Urinary bladder (tissue), 4 donors: ENCODE data around the gene FCER2. TPM values are rescaled to one million over a fixed set of nuclear protein-coding genes. Genes with fewer than 3 reads are reported as not detected.

Experiments
- DNase-seq: peaks from one replicate; pipeline ENCODE4 v3.0.0-alpha.2; 2015; ENCODE audit errors: extremely low spot score
- H3K27ac ChIP-seq: one replicate; pipeline ENCODE4 v1.5.1; 2013; ENCODE audit warnings: low read depth, mild to moderate bottlenecking, moderate library complexity
- H3K36me3 ChIP-seq: one replicate; pipeline ENCODE4 v1.6.1; 2013; ENCODE audit warnings: mild to moderate bottlenecking, moderate library complexity; ENCODE audit not compliant: insufficient read depth
- H3K4me1 ChIP-seq: one replicate; pipeline ENCODE4 v1.6.1; 2013; ENCODE audit warnings: mild to moderate bottlenecking, moderate library complexity; ENCODE audit not compliant: insufficient read depth
- H3K4me3 ChIP-seq: one replicate; pipeline ENCODE4 v1.5.1; 2013; ENCODE audit warnings: low read depth, low read length
- WGBS: extraction: QIAGEN DNeasy Blood & Tissue Kit; methylation state at CpG from one replicate; pipeline ENCODE4 v1.1.7; 2013; 5-methylcytosine and 5-hydroxymethylcytosine counted together
- polyA plus RNA-seq: library from polyadenylated mRNA; stranded (reverse); fragments of 200-250 nt; gene quantifications from one replicate; pipeline ENCODE4 v1.2.3, GENCODE V29; 2013
- total RNA-seq: library from RNA; depleted of rRNA; stranded (reverse); fragments of >200 nt; gene quantifications from one replicate; pipeline ENCODE4 v1.2.3, GENCODE V29; 2014
- donor health status: healthy with polysubstance abuse.
- donor health status: healthy.

The FCER2 gene
- total and polyA plus RNA-seq, 2 donors, result 0.21 to 0.90 TPM

DNA sequence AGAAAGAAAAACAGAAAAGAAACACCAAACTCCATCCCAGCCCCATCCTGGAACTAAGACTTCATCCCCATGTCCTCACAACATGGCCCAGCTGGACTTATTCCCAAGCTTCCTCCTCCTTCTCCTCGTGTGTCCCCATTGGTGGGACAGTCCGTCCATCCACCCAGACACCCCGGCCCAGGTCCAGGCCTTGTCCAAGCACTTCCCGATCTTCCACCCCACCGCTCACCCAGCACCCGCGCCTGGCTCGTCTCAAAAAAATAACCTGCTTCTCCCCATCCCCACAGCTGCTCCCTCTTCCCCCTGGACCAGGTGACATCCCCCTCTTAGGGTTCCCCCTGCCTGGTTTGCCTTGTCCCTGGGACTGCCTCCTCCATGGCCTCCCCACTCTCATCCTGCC lies 1.4 kb upstream of the FCER2 start:
- no peaks in the 10 kb centered on the region for H3K4me1 ChIP-seq
- H3K4me3 ChIP-seq, result no peak overlapping the region
- 61% methylated on average over 8 of the region's 8 CpGs for WGBS
- H3K27ac ChIP-seq, result no peak overlapping the region
- no peaks in the 10 kb centered on the region for H3K36me3 ChIP-seq
- no peak for DNase-seq

DNA sequence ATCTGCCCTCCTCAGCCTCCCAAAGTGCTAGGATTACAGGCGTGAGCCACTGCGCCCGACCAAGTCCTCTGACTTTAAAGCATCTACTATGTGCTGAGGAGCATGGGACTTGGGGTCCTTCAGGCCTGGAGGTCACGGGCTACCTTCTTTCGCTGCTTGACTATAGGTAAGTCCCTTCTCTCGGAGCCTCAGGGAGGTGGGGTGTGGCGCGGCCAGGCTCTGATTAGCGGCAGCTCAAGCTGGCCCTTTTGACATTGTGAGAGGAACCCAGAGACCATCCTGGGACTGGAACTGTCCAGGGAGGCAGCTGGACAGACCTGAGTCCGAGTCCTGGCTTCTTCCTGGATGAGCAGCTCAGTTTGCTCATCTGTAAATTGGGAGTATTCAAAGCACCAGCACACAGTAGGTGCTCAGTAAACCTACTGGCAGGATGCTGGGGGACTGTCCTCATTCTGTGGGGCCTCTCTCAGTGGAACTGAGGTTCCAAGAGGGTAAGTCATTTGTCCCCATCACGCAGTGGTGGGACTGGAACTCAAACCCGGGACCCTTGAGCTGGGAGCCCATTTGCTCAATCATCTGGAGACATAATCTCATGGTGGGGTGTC lies 780 bp downstream of the FCER2 start:
- H3K36me3 ChIP-seq, result no peaks in the 10 kb centered on the region
- WGBS, result 91% methylated on average over 12 of the region's 12 CpGs
- no peak overlapping the region for H3K4me3 ChIP-seq
- no peaks in the 10 kb centered on the region for H3K4me1 ChIP-seq
- no peak overlapping the region for H3K27ac ChIP-seq
- DNase-seq, result no peak

DNA sequence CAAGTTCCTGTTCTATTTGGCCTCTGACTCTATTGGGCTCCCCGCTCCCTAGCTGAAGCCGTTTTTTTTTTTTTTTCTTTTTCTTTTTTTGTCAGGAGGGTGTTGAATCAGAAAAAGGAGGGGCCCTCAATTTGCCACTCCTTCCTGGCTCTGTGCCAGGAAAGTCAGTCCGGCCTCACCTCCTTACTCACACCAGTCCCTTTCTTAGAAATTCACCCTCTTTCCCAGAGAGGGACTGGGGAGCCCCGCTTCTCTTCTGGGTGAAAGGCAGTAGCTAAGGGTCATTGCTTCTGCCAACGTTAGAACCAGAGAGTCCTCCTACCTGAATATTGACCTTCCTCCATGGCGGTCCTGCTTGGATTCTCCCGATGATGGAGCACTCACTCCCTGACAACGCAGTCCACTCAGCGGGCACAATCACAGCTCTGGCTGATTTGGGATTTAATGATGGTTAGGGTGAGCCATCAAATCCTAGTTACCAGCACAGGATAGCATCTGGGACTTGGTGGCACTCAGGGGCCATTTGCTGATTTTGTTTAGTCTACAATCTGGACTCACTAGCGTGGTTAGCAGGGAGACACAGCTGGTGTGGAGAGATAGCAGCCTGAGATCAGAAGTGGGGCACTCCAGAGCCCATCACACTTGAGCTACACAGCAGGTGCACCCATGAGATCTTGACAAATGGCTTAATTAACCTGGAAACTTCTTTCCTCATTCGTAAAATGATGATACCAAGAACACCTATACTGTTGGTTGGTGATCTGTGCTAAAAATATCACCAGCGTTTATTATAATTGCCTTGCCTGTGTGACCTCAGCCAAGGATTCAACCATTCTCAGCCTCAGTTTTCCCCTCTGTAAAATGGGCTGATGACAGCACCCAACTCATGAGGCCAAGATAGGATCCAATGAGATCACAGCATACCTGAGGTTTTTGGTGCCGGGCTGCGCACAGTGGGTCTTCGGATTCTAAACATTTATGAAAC lies 2.2 kb downstream of the FCER2 start:
- no peak for DNase-seq
- WGBS, result 62% methylated on average over 15 of the region's 15 CpGs
- Histone ChIP-seq H3K36me3 (no peaks in the 10 kb centered on the region), H3K4me3 (no peak overlapping the region), H3K4me1 (no peaks in the 10 kb centered on the region), H3K27ac (no peak overlapping the region)

DNA sequence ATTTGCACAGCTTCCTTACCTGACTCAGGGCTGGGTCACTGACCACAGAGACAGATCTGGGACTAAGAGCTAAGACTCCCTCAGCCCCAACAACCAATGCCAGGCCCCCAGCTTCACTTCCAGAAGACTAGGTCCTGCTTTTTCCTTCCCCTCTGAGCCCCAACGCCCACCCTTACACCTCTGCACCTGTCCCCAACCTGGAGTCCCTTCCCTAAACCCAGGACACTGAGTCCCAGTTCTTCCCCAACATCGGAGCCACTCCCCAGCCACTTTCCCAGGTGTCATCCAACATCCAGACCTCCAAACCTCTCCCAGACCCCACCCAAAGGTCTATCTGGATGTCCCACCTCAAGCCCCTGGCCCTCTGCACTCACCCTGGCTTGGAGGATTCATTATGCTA lies 2.9 kb downstream of the FCER2 start:
- no peak for DNase-seq
- Histone ChIP-seq H3K4me1 (no peaks in the 10 kb centered on the region), H3K27ac (no peak overlapping the region), H3K4me3 (no peak overlapping the region), H3K36me3 (no peaks in the 10 kb centered on the region)
- 51% methylated on average over 2 of the region's 2 CpGs for WGBS

DNA sequence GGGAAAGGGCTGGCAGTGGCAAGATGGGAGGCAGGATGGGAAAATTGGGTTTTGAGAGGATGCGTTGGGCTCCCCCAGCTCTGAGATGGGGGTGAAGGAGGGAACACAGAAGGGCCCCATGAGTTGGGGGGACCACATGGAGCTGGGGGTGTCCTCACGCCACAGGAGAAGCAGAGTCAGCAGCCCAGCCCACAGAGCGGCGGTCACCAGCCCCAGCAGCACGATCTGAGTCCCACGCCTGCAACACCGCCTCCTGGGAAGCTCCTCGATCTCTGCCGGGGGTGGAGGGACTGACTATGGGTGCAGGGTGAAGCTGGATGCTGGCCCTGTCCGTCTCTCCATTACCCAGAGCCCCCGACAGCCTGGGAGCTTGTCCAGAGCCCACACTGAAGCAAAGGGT lies 3.3 kb downstream of the FCER2 start:
- WGBS, result 29% methylated on average over 11 of the region's 11 CpGs
- no peak overlapping the region for H3K27ac ChIP-seq
- H3K4me3 ChIP-seq, result no peak overlapping the region
- DNase-seq, result no peak
- H3K4me1 ChIP-seq, result no peaks in the 10 kb centered on the region
- H3K36me3 ChIP-seq, result no peaks in the 10 kb centered on the region

DNA sequence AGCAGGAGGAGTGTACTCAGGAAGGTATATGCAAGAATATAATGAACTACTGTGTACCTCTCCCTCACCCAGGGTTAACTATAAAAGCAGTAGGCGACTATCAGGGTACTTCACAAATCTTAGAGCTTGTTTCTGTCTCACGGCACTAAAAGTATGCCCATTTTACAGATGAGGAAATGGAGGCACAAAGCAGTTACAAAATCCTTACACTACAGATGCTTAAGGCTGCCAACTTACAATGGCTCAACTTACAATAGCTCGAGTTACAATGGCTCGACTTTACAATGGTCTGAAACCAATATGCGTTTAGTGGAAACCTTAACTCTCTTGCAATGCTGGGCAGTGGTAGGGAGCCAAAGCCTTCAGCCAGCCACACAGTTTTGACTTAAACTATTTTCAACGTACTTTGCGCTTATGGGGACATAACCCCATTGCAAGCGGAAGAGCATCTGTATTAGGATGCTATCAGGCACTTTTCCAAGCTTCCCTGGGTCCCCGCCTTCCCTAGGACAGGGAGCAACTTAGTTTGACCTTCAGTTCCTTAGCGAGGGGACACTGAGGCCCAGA lies 4.1 kb downstream of the FCER2 start:
- no peak overlapping the region for H3K27ac ChIP-seq
- WGBS, result 82% methylated on average over 10 of the region's 10 CpGs
- no peaks in the 10 kb centered on the region for H3K4me1 ChIP-seq
- no peaks in the 10 kb centered on the region for H3K36me3 ChIP-seq
- H3K4me3 ChIP-seq, result no peak overlapping the region
- no peak for DNase-seq

DNA sequence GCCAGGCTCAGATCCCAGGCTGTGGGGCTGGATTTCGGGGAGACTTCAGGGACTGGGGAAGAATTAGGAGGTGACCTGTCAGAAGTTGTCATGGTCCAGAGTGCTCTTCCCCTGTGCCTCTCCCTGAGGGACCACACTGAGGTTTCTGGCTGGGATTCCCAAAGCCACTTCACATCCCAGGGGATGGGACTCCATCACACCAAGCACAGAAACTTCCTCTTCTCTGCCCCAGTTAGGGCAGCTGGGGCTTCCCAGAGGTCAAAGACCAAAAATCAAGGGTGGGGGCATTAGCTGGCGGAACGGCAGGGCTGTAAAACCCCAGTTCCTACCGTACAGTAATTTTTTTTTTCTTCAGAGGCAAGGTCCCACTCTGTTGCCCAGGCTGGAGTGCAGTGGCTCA lies 7.4 kb downstream of the FCER2 start:
- 48% methylated on average over 4 of the region's 4 CpGs for WGBS
- no peaks in the 10 kb centered on the region for H3K36me3 ChIP-seq
- no peak overlapping the region for H3K27ac ChIP-seq
- DNase-seq, result no peak
- no peak overlapping the region for H3K4me3 ChIP-seq
- H3K4me1 ChIP-seq, result no peaks in the 10 kb centered on the region

DNA sequence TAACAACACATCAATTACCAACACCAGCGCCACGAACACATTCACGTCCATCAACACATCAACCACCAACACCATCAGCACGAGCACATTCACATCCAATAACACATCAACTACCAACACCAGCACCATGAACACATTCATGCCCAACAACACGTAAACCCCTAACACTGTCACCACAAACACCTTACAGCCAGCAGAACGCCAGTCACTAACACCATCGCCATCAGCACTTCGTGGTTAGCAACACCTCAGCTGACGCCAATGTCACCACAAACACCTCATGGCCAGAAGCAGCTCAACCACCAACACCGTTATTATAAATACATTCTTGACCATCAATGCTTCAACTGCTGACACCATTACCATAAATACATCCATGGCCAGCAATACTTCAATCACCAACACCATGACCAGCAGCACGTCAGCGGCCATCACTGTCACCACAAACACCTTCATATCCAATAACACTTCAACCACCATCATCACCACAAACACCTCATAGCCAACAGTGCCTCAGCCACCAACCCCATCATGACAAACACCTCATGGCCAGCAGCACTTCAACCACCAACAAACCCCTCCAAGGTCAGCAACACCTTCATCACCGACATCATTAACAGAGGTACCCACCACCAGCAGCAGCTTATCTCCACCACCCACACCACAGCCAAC lies 9.4 kb downstream of the FCER2 start:
- Histone ChIP-seq H3K27ac (no peak overlapping the region), H3K36me3 (no peaks in the 10 kb centered on the region), H3K4me1 (no peaks in the 10 kb centered on the region), H3K4me3 (no peak overlapping the region)
- DNase-seq, result no peak
- WGBS, result 73% methylated on average over 13 of the region's 13 CpGs

DNA sequence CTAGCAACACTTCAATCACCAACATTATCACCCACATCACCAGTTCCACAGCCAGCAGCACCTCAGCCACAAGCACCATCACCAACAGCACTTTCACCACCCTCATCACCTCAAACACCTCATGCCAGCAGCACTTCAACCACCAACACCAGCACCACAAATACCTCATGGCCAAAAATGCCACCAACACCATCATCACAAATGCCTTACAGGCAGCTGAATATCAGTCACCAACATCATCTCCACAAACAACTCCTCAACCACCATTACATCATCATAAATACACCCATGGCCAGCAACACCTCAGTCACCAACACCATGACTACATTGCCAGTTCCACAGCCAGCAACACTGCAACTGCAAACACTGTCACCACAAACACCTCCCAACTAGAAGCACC lies 10.4 kb downstream of the FCER2 start:
- H3K27ac ChIP-seq, result no peak overlapping the region
- H3K4me1 ChIP-seq, result no peaks in the 10 kb centered on the region
- no peak for DNase-seq
- H3K36me3 ChIP-seq, result no peaks in the 10 kb centered on the region
- no peak overlapping the region for H3K4me3 ChIP-seq

DNA sequence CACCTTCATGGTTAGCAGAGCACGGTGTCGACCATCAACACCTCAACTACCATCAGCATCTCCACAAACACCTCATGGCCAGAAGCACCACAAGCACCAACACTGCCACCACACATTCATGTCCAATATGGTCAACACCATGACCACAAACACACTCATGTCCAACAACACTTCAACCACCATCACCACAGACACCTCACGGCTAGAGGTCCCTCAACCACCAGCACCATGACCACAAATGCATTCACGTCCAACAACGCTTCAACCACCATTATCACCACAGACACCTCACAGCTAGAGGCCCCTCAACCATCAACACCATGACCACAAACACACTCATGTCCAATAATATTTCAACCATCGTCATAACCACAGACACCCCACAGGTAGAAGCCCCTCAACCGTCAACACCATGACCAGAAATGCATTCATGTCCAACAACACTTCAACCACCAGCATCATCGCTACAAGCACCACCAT lies 11.1 kb downstream of the FCER2 start:
- 84% methylated on average over 8 of the region's 8 CpGs for WGBS

DNA sequence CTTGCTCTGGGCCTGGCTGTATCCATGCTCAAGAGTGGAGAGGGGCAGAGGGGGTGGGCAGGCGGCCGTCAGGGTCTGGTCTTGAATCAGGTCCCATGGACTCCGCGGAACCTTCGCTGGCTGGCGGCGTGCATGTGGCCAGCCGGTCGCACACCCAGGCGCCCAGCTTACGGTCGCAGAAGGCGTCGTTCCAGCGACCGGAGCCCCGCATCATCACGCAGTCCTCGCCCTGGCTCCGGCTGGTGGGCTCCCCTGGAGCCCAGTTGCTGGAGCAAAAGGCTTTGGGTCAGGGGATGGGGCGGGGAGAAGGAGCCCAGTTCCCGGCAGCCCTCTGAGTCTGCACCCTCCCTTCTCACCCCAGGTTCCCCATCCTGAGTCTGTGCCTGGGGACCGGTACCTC lies 12.8 kb downstream of the FCER2 start:
- Histone ChIP-seq H3K4me3 (no peak overlapping the region), H3K27ac (no peak overlapping the region), H3K4me1 (no peaks in the 10 kb centered on the region), H3K36me3 (no peaks in the 10 kb centered on the region)
- whole genome bisulfite sequencing, result 41% methylated on average over 23 of the region's 23 CpGs
- DNase-seq, result no peak

More for the DNA sequence above, 11.1 kb downstream of the FCER2 start:
- Histone ChIP-seq H3K27ac (no peak overlapping the region), H3K36me3 (no peaks in the 10 kb centered on the region), H3K4me1 (no peaks in the 10 kb centered on the region), H3K4me3 (no peak overlapping the region)
- DNase-seq, result no peak

DNA sequence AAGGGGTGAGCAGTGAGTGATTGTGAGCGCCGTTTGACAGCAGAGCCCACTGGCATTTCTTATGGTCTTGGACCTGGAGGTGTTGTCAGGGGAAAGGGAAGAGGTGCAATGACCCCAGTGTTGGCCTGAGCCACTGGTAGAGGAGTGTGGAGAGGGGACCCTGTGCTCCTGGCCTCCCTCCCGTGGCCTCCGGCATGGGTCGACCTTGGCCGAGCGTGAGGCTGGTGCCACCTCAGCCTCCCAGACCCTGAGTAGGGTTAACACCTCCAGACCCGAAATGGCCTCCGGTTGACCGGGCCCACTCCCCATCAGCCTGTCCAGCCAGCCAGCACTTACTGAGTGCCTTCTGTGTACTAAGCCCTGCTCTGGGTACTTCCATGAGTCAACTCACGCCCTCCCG lies 14.8 kb downstream of the FCER2 start:
- no peak overlapping the region for H3K27ac ChIP-seq
- DNase-seq, result no peak
- H3K4me3 ChIP-seq, result no peak overlapping the region
- H3K36me3 ChIP-seq, result no peaks in the 10 kb centered on the region
- no peaks in the 10 kb centered on the region for H3K4me1 ChIP-seq
- WGBS, result 87% methylated on average over 12 of the region's 12 CpGs

DNA sequence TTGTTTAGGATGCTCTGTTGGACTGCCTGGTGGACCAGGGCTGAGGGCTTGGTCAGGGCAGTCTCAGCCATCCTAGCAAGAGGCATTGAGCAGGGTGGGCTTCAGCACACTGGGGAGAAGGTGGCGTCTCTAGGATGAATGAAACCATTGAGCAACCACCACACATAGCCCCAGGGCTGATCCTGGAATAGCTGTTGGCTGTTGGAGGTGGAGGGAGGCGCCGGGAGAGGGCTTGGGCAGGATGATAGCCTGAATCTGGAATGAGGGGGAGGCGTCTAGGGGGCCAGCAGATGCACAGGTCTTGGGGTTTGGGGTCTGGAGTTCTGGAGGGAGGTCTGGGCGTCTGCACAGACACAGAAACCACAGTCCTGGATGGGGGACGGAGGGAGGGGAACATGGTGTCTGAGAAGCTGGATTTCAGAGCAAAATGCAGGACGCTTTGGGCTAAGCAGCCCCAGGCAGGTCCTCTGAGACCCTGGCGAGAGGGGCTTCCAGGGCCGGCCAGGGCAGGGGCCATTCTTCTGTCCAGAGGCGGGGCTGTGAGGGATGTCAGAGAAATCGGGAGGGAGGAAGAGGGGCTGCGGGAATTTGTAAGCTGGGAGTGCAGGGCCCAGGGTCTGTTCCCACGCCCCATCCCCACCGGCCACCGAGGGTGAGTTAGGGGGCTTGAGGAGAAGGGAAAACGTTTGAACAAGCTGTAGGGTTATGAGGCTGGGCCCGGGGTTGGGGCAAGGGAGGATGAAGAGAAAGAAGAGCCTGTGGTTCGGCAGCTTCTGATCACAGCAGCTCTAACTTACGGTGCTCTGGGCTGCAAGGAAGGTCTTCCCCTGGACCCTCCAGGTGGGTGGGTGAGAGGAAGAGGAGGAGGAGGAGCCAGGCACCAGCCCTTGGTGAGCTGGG lies 16.1 kb downstream of the FCER2 start:
- Histone ChIP-seq H3K36me3 (no peaks in the 10 kb centered on the region), H3K27ac (no peak overlapping the region), H3K4me3 (no peak overlapping the region), H3K4me1 (no peaks in the 10 kb centered on the region)
- WGBS, result 41% methylated on average over 19 of the region's 19 CpGs
- no peak for DNase-seq
